Neural cell (in vitro differentiated cells): ENCODE measurements around the gene ARHGEF2. TPM values are rescaled to one million over a fixed set of nuclear protein-coding genes. Genes with fewer than 3 reads are reported as not detected.

ENCODE experiments used
- H2AFZ ChIP-seq: fragments of 200-600, 300-800 bp; sonication (generic), shearing (Covaris generic); 2 replicates; pipeline ENCODE4 v1.6.0; 2014; ENCODE audit warnings: low read depth, mild to moderate bottlenecking, antibody characterized with exemption, low read length, moderate library complexity
- H3F3A ChIP-seq: fragments of 200-600 bp; shearing (Covaris generic); 2 replicates; pipeline ENCODE4 v1.6.1; 2016; ENCODE audit warnings: mild to moderate bottlenecking, moderate library complexity, mixed read lengths, antibody characterized with exemption, low read length; ENCODE audit not compliant: insufficient read depth, poor library complexity, severe bottlenecking
- H3K27ac ChIP-seq: fragments of 200-600, 300-800 bp; sonication (generic), shearing (Covaris generic); 2 replicates; pipeline ENCODE4 v1.5.1; 2014; ENCODE audit warnings: mild to moderate bottlenecking, low read length, moderate library complexity
- H3K27me3 ChIP-seq: fragments of 300-800, 200-600 bp; sonication (generic), shearing (Covaris generic); 2 replicates; pipeline ENCODE4 v1.6.0; 2014; ENCODE audit warnings: mild to moderate bottlenecking, low read depth, low read length, moderate library complexity; ENCODE audit not compliant: insufficient read depth
- H3K36me3 ChIP-seq: fragments of 300-800, 200-600 bp; sonication (generic), shearing (Covaris generic); 2 replicates; pipeline ENCODE4 v1.5.1; 2014; ENCODE audit warnings: mild to moderate bottlenecking, antibody characterized with exemption, low read length, moderate library complexity; ENCODE audit not compliant: insufficient read depth
- H3K4me2 ChIP-seq: fragments of 300-800, 200-600 bp; sonication (generic), shearing (Covaris generic); 2 replicates; pipeline ENCODE4 v1.6.0; 2014; ENCODE audit warnings: mild to moderate bottlenecking, low read length
- H3K4me3 ChIP-seq: fragments of 300-800, 200-600 bp; sonication (generic), shearing (Covaris generic); 2 replicates; pipeline ENCODE4 v1.5.1; 2014; ENCODE audit warnings: mild to moderate bottlenecking, low read length, moderate library complexity
- H3K79me2 ChIP-seq: fragments of 200-600 bp; shearing (Covaris generic); replicated peaks from 2 replicates; pipeline ENCODE4 v1.6.0; 2014; ENCODE audit warnings: mild to moderate bottlenecking, low read length, moderate library complexity; ENCODE audit not compliant: insufficient read depth
- H3K9ac ChIP-seq: fragments of 300-800, 200-600 bp; sonication (generic), shearing (Covaris generic); 2 replicates; pipeline ENCODE4 v1.6.1; 2016; ENCODE audit warnings: mild to moderate bottlenecking, low read length, mixed read lengths
- H3K9me2 ChIP-seq: fragments of 200-600 bp; shearing (Covaris generic); 2 replicates; pipeline ENCODE4 v1.6.1; 2016; ENCODE audit warnings: mild to moderate bottlenecking, low read length, mixed read lengths; ENCODE audit not compliant: insufficient read depth
- H3K9me3 ChIP-seq: fragments of 200-600, 300-800 bp; sonication (generic), shearing (Covaris generic); 2 replicates; pipeline ENCODE4 v1.6.1; 2016; ENCODE audit warnings: mild to moderate bottlenecking, mixed run types, low read length, moderate library complexity, mixed read lengths
- H4K20me1 ChIP-seq: fragments of 200-600 bp; shearing (Covaris generic); 2 replicates; pipeline ENCODE4 v1.6.1; 2016; ENCODE audit warnings: mild to moderate bottlenecking, mixed run types; ENCODE audit not compliant: insufficient read depth
- CTCF ChIP-seq: fragments of 450-650 bp; IDR thresholded peaks from 2 replicates; pipeline ENCODE4 v1.5.1; 2014; ENCODE audit warnings: antibody characterized with exemption, mild to moderate bottlenecking, moderate library complexity; ENCODE audit not compliant: poor library complexity, severe bottlenecking
- EP300 ChIP-seq: fragments of 450-650 bp; conservative IDR thresholded peaks from 2 replicates; pipeline ENCODE4 v1.6.1; 2014; ENCODE audit warnings: antibody characterized with exemption, mild to moderate bottlenecking, moderate library complexity; ENCODE audit not compliant: poor library complexity, severe bottlenecking
- EZH2 ChIP-seq: fragments of 200-600, 300-800 bp; shearing (Covaris generic), sonication (generic); IDR thresholded peaks from 2 replicates; pipeline ENCODE4 v1.6.1; 2014; ENCODE audit warnings: antibody characterized with exemption, low read length, borderline replicate concordance, mild to moderate bottlenecking; ENCODE audit not compliant: insufficient read depth, poor library complexity, severe bottlenecking
- MXI1 ChIP-seq: fragments of 450-650 bp; conservative IDR thresholded peaks from 2 replicates; pipeline ENCODE4 v1.6.1; 2014; ENCODE audit warnings: antibody characterized with exemption, mild to moderate bottlenecking; ENCODE audit not compliant: poor library complexity, severe bottlenecking
- POLR2AphosphoS5 ChIP-seq: IDR thresholded peaks from 2 replicates; pipeline ENCODE4 v1.6.1; 2012
- RAD21 ChIP-seq: fragments of 450-650 bp; conservative IDR thresholded peaks from 2 replicates; pipeline ENCODE4 v1.6.1; 2014; ENCODE audit warnings: antibody characterized with exemption, mild to moderate bottlenecking, moderate library complexity
- REST ChIP-seq: IDR thresholded peaks from 2 replicates; pipeline ENCODE4 v1.6.1; 2012; ENCODE audit warnings: borderline replicate concordance
- SMC3 ChIP-seq: fragments of 450-650 bp; conservative IDR thresholded peaks from 2 replicates; pipeline ENCODE4 v1.6.1; 2014; ENCODE audit warnings: antibody characterized with exemption, mild to moderate bottlenecking, moderate library complexity; ENCODE audit not compliant: poor library complexity
- TAF1 ChIP-seq: IDR thresholded peaks from 2 replicates; pipeline ENCODE4 v1.6.1; 2012; ENCODE audit warnings: low read depth
- polyA plus RNA-seq: library from polyadenylated mRNA; depleted of rRNA; stranded (reverse); fragments of >200 nt; gene quantifications from 2 replicates; pipeline ENCODE4 v1.2.3, GENCODE V29; 2014

Gene ARHGEF2
- polyA plus RNA-seq, 1 donor from 2014 or later: 45.1 TPM

- Histone ChIP-seq H3K36me3 (no peaks in the 10 kb centered on the region), H3K9ac (no peak overlapping the region), H3K79me2 (no peaks in the 10 kb centered on the region), H3K4me2 (no peak overlapping the region), H3K27me3 (no peaks in the 10 kb centered on the region), H3K9me3 (no peaks in the 10 kb centered on the region), H3K27ac (no peak overlapping the region), H4K20me1 (no peaks in the 10 kb centered on the region), H2AFZ (no peak overlapping the region), H3K4me3 (no peak overlapping the region), H3K9me2 (no peaks in the 10 kb centered on the region), H3F3A (no peaks in the 10 kb centered on the region)
- no peak for TF ChIP-seq TAF1
- TF ChIP-seq REST: no peak
- no peak for TF ChIP-seq RAD21
- TF ChIP-seq MXI1: no peak
- TF ChIP-seq EZH2: no peak
- no peak for TF ChIP-seq CTCF
- TF ChIP-seq EP300: no peak
These were observed 26.7 kb upstream of the ARHGEF2 start for GRCh38 chr1:156004843-156005584.

GRCh38 chr1:156003923-156004188 lies 25.5 kb upstream of the ARHGEF2 start:
- no peaks in the 10 kb centered on the region for H3K36me3 ChIP-seq
- H3K9me3 ChIP-seq: no peaks in the 10 kb centered on the region
- H3F3A ChIP-seq: no peaks in the 10 kb centered on the region
- TF ChIP-seq REST (no peak), TAF1 (no peak), MXI1 (no peak), EZH2 (no peak), CTCF (no peak), EP300 (no peak), RAD21 (no peak), POLR2AphosphoS5 (no peak), SMC3 (no peak)
- no peaks in the 10 kb centered on the region for H3K9me2 ChIP-seq
- no peak overlapping the region for H3K4me3 ChIP-seq
- H4K20me1 ChIP-seq: no peaks in the 10 kb centered on the region
- H3K9ac ChIP-seq: no peak overlapping the region
- H2AFZ ChIP-seq: no peak overlapping the region
- no peaks in the 10 kb centered on the region for H3K79me2 ChIP-seq
- no peak overlapping the region for H3K27ac ChIP-seq
- no peak overlapping the region for H3K4me2 ChIP-seq
- H3K27me3 ChIP-seq: no peaks in the 10 kb centered on the region
